ENCODE results near the gene TNFAIP8L3. TPM values are rescaled to one million over a fixed set of nuclear protein-coding genes. Genes with fewer than 3 reads are reported as not detected.
A peak's percentile ranks its signal among the peaks of the same experiment; 100 is the strongest.

TNFAIP8L3 gene
- total RNA-seq, 1 donor from 2014 or later, result 6.5 TPM

DNA sequence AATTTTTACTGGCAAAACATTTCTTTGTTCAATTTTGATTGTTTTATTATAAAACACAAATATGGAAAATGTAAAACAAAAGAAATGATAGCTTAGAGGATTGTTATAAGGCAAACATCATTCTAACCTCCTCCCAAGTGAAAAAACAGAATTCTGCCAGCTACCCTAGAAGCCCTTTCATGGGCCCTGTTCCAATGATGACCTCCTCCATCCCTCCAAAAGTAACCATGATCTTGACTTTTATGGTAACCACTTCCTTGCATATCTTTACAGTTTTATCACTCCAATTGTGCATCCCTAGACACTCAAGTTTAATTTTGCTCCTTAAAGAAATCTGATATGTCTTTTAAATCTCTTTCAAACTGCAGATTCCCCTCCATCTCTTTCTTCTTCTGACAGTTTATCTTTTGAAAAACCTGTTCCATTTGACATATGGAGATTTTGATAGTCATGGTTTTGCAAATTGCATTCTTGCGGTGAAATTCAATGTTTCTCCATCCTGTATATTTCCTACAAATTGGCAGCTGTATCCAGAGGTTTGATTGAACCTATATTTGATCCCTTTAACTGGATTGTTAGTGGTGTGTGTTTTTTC is 27.0 kb upstream of the TNFAIP8L3 start:
- intact Hi-C loops (cut with DNase I), result no loop called here
- no peak for ATAC-seq (ENCODE audit: poor library complexity)
- no peak for DNase-seq

DNA sequence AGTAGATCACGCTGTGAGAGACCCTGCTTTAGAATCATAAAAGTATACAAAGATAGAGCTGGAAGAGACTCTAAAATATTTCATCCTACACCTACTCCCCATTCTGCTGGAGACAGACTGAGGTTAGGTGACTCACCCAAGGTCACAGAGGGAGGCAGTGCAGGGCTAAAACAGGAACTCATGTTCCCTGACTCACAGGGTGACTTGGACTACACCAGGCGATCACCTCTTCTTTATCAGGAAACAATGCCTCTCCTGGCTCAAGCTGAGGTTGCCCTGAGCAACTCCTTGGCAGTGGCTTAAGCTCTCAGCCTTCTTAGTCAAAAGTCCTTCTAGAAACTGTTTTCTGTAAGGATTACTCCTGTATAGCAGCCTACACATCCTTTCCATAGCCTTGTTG is 26.4 kb upstream of the TNFAIP8L3 start:
- peak; percentile 49 for ATAC-seq (ENCODE audit: poor library complexity)
- no peak for DNase-seq

DNA sequence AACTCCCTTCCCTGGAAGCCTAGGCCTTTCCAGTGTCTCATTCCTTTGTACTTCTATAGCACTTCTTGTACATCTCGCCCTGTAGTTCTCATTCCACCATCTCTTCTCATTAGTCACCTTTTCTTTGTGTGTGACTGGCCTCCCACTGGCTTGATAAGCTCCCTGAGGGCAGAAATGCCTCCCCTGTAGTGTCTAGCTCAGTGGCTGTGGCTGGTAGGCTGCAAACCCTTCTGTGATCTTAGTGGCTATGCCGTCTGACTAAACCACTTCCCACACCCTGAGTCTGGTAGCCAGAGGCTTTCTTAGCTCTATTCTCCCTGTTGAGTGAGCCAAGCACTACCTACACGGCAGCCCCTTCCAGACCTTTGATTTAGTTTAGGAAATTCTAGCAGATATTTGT is 24.4 kb upstream of the TNFAIP8L3 start:
- ATAC-seq (ENCODE audit: poor library complexity) (no peak), DNase-seq (no peak)
- intact Hi-C loops (cut with DNase I), result no loop called here

More for the DNA sequence above, 26.4 kb upstream of the TNFAIP8L3 start:
- intact Hi-C loops (cut with DNase I), result no loop called here

- ATAC-seq (ENCODE audit: poor library complexity) (no peak), DNase-seq (no peak)
- intact Hi-C loops (cut with DNase I), result no loop called here
These were observed 22.6 kb upstream of the TNFAIP8L3 start for GRCh38 chr15:51117270-51117669.

GRCh38 chr15:51114437-51115119 is 19.9 kb upstream of the TNFAIP8L3 start:
- intact Hi-C loops (cut with DNase I), result no loop called here
- ATAC-seq (ENCODE audit: poor library complexity) (no peak), DNase-seq (no peak)

DNA sequence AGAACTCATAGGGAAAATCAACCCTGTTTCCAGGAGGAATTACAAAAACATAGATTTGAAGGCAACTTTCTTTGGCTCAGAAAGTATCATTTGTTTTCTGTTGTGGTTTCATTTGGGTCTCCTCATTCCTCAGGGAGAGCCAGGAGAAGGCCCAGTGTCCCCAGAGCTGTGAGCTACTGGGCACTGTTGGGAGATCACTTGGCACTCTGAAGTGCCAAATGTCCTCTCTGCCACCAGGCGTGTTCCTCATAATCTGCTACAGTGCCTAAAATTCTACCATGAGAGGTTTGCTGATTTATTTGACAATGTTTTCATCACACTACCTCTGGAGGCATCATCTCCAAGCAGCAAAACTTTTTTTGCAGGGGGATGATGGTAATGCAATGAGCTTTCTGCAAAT is 17.4 kb upstream of the TNFAIP8L3 start:
- ATAC-seq (ENCODE audit: poor library complexity) (peak; percentile 69), DNase-seq (no peak)
- intact Hi-C loops (cut with DNase I), result no loop called here

DNA sequence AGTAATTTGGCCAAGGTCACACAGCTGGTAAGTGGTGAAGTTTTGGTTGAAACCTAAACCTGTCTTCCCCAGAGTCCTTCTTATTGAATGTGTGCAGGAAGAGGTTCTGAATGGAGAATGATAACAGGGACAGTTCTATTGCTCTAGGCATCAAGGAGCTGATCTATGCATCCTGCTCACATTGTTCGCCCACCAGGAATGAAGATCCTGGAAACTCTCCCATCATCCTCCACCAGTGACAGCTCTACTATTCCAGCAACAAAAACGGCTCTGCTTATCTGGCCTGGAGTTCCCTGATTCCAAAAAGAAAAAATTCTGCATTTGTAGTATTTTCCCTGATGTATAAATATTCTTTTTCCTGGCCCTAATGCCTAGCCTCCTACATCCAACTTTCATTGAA is 16.4 kb upstream of the TNFAIP8L3 start:
- no peak for DNase-seq
- intact Hi-C loops (cut with DNase I), result no loop called here
- no peak for ATAC-seq (ENCODE audit: poor library complexity)

DNA sequence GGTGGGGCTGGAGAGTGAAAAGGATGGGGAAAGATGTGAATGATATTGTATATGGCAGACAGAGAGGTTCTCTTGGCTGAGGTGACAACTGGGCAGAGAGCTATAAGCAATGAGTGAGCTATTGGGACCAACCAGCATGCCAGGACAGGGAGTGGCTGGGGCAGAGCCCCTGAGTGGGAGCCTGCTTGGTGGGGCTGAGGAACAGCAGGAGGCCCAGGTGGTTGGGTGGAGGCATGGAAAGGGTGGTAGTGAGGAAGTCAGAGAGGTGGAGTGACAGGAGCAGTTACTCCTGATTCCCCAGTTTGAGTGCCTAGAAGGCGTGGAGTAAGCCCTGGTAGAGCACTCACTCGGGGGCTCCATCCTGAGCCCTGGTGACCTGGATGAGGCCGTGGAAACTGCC is 15.5 kb upstream of the TNFAIP8L3 start:
- intact Hi-C loops (cut with DNase I), result no loop called here
- no peak for DNase-seq
- no peak for ATAC-seq (ENCODE audit: poor library complexity)

GRCh38 chr15:51108933-51109550 is 14.3 kb upstream of the TNFAIP8L3 start:
- intact Hi-C loops (cut with DNase I), result no loop called here

DNA sequence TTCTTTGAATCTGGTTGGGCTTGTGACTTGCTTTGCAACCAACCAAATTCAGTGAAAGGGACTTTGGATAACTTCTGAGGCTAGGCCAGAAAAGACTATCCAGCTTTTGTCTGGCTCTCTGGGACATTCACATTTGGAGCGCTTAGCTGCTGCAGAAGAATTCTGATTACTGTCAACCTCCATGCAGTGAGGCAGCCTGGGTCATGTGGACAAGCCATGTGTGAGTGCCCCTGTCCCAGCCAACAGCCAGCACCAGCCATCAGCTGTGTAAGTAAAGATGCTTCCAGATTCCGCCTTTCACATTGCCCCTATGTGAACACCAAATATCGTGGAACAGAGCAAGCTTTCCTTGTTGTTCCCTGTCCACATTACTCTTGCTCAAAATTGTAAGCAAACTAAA is 12.9 kb upstream of the TNFAIP8L3 start:
- ATAC-seq (ENCODE audit: poor library complexity) (no peak), DNase-seq (no peak)
- intact Hi-C loops (cut with DNase I), result no loop called here

More at GRCh38 chr15:51108933-51109550, 14.3 kb upstream of the TNFAIP8L3 start:
- ATAC-seq (ENCODE audit: poor library complexity) (peak; percentile 43), DNase-seq (no peak)

DNA sequence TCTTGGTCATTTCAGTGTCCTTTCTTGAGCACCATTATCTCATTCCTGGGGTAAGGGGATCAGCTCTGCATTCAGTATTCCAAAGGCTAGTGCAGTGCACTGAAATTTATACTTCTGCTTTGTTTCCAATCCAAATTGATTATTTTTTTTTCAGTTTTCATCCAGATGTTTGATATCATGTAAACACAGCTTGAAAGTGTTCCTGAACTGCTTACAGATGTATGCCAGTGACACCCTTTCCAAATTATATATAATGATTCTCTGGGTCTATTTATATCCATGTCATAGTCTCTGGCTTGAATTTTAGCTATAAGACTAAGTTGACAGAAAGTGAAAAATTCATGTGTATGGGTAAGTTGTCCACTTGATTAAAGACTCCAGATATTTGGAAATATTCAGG is 11.8 kb upstream of the TNFAIP8L3 start:
- DNase-seq (no peak), ATAC-seq (ENCODE audit: poor library complexity) (no peak)
- intact Hi-C loops (cut with DNase I), result no loop called here

DNA sequence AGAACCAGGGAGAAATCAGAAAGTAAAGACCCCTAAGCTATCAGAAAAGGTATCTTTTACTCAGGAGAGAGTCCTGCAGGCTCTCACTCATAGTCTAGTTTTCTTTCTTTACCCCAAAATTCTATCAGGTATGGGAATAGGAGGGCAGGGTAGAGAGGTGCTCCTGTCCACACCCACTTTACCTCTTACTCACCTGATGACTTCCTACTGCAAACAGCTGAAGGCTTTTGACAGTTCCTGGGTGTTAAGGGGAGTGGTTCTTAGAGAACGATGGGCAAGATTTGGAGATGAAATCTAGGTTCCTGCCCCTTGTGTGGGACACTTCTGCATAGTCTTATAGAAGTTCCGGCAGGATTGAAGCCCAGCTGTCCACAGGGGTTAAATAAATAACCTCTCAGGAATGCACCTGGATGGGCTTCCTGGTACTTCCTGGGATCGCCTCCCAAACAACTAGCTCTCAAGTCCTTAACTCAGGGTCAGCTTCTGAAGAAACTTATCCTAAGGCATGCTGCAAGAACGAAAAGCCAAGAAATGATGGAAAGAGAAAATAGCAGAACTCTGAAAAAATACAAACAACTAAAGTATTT is 10.8 kb upstream of the TNFAIP8L3 start:
- intact Hi-C loops (cut with DNase I), result no loop called here
- ATAC-seq (ENCODE audit: poor library complexity) (no peak), DNase-seq (no peak)

DNA sequence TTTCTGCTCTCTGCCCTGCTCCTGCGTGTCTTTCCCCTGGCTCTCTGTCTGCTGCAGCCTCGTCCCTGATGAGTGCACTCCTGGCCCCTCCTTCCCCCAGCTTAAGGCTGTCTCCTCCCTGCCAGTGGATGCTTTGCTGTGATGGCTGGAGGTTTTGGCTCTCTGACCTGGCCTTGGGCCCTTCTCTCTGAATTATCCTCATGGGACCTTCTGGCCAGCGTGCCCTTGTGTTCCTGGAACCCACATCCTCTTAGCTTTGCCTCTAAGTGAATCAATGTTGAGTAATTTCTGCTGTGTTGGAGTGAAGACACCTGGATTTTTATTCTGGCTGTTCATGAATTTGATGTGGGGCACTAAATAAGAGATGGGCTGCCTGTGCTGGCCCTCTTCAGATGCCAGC is 9.8 kb upstream of the TNFAIP8L3 start:
- ATAC-seq (ENCODE audit: poor library complexity) (peak; percentile 93), DNase-seq (peak; percentile 78)
- intact Hi-C loops (cut with DNase I), result no loop called here

- ATAC-seq (ENCODE audit: poor library complexity), result no peak
- DNase-seq, result no peak
- intact Hi-C loops (cut with DNase I), result no loop called here
These were observed 8.6 kb upstream of the TNFAIP8L3 start for GRCh38 chr15:51103330-51103729.

- DNase-seq (no peak), ATAC-seq (ENCODE audit: poor library complexity) (no peak)
- intact Hi-C loops (cut with DNase I), result no loop called here
These were observed 6.2 kb upstream of the TNFAIP8L3 start for GRCh38 chr15:51100785-51101489.

DNA sequence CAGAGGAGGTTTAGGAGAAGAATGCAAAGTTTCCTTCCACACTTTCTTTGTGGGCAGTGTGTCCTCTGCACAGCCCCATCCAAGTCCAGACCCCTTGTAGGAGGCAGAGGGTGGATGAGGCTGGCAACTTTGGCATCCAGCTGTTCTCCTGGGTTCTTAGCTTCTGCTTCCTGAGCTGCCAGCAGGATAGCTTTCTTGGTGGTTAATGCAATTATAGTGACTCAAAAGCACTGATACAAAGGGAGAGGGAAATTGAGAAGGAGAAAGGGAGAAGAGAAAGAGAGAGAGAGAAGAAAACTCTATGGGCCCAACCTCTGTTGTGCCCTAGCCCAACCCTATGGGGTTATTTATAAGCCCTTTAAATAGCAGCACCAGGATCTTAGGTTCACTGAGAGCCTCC is 4.5 kb upstream of the TNFAIP8L3 start:
- intact Hi-C loops (cut with DNase I), result no loop called here
- ATAC-seq (ENCODE audit: poor library complexity), result no peak
- no peak for DNase-seq

GRCh38 chr15:51098331-51098619 is 3.6 kb upstream of the TNFAIP8L3 start:
- DNase-seq, result no peak
- intact Hi-C loops (cut with DNase I), result no loop called here
- no peak for ATAC-seq (ENCODE audit: poor library complexity)

GRCh38 chr15:51097553-51098330 is 3.0 kb upstream of the TNFAIP8L3 start:
- DNase-seq, result no peak
- ATAC-seq (ENCODE audit: poor library complexity), result no peak
- intact Hi-C loops (cut with DNase I), result no loop called here

DNA sequence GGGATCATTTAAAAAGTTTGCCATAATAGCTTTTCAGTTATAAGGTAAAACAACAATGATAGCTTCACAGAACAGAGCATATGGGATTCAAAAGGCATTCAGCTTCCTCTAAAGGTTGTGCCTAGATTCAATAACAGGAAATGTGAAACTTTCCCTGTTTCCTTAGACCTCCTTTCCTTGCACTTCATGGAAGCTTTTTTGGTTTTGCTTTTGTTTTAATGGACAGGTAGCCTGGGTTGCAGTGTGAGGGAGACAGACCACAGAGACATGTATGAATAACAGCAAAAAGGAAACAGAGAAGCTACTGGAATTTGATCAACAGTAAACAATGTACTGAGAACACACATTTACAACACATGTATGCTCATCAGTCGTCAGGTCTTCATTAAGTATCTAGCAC is 2.3 kb upstream of the TNFAIP8L3 start:
- no peak for DNase-seq
- intact Hi-C loops (cut with DNase I), result no loop called here

More for the DNA sequence above, 2.3 kb upstream of the TNFAIP8L3 start:
- no peak for ATAC-seq (ENCODE audit: poor library complexity)

Measured in Right ventricle myocardium superior (tissue), 1 donor.